Stimulated activated CD8-positive, alpha-beta memory T cell treated with anti-CD3 and anti-CD28 coated beads, Interleukin-7, amount 100 ng/mL, for 48 hours (primary cell): Measurements from ENCODE around the gene CDRT4.
A peak's percentile ranks its signal among the peaks of the same experiment; 100 is the strongest.

ENCODE experiments used
- DNase-seq, 2 donors: peaks; one replicate each; pipeline ENCODE4 v3.0.0-alpha.2; 2020; ENCODE audit warnings: low read depth in 1 of 2; ENCODE audit errors: extremely low read depth in 1 of 2

Gene CDRT4

DNA sequence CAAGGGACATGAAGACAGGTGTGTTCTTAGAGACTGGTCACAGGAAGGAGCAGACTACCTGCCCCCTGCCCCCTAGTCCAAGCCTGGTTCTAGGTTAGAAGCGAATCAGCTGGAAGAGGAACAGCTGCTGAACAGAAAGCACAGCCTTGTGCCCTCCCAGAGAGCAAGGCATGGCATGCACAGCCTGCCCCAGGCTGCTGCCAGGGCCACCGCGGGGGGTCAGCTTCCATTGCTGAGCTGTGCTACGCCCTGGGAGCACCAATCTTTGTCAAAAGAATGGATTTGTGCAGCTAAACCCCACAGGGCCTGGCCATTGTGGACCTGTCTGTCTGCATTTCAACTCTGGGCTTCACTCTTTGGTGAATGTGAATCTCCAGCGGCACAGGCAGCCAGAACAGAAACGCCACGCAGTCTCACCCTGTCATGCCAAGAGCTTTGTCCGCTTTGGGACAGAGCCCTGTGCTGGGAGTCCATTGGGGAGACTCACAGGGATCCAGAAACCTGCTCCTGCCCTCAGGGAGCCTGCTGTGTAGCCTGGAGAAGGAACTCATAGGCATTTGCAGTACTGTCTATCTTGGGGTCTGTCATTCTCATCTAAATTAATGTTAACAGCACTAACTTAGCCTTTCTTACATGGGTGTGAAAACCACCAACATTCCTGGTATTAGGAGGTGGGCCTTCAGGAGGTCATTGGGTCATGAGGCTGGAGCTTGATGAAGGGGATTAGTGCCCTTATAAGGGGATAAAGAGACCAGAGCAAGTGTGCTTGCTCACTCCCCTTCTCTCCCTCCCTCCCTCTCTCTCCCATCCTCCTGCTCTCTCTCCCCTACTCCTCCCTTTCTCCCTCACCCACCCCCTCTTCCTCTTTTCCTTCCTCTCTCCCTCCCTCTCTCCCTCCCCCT is 25.6 kb upstream of the CDRT4 start:
- no peak for DNase-seq

DNA sequence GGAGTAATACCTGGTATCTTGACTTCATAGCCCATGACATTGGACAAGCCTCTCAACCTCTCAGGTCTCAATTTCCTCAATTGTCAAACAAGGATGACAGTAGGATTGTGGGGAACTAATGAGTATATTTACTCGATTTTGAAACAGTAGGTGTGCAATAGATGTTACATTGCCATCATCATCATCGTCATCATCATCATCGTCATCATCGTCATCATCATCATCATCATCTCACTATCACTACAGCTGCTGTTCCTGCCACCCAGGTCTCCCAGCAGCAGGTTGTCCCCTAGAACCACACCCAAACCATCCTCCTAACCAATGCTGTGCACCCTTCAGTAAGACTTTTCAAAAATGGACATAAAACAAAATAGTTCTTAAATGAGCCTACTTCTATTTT is 24.8 kb upstream of the CDRT4 start:
- DNase-seq = no peak

DNA sequence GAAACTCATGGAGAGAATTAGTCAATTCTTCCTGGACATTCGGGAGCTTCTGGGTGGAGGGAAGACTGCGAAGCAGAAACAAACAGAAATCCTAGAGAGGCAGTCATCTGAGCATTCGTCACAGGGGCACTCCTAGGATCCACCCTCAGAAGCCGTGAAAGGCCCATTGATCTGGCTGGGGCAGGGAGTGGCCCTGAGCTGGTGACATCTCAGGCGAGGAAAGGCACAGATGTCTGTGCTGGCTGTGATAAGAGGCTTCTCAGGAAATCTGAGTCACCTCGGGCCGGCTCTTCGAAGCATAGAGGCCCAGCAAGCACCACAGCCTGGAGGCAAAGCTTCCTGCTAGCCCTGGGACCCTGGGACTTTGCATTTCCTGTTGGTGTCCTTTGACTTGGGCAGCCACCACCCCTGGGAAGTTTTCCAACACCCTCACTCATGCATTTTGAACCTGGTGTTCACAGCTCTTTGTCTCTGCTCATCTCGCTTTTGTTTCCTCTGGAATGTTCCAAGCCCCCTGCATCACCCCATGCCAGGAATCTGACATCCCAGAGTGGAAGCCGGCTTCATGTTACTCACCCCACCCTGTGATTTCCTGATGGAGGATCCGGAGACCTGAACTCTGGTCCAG is 23.3 kb upstream of the CDRT4 start:
- peak; percentile 11 to 54 for DNase-seq

- no peak for DNase-seq
Measured at GRCh38 chr17:15488557-15488956, 21.1 kb upstream of the CDRT4 start.

- no peak for DNase-seq
Measured at GRCh38 chr17:15485045-15485444, 17.6 kb upstream of the CDRT4 start.

- no peak for DNase-seq
Measured at GRCh38 chr17:15483431-15483830, 16.0 kb upstream of the CDRT4 start.

GRCh38 chr17:15482476-15482875 is 15.1 kb upstream of the CDRT4 start:
- no peak for DNase-seq

GRCh38 chr17:15481481-15481880 is 14.1 kb upstream of the CDRT4 start:
- no peak for DNase-seq

- DNase-seq = no peak
Measured at GRCh38 chr17:15480204-15480603, 12.8 kb upstream of the CDRT4 start.

DNA sequence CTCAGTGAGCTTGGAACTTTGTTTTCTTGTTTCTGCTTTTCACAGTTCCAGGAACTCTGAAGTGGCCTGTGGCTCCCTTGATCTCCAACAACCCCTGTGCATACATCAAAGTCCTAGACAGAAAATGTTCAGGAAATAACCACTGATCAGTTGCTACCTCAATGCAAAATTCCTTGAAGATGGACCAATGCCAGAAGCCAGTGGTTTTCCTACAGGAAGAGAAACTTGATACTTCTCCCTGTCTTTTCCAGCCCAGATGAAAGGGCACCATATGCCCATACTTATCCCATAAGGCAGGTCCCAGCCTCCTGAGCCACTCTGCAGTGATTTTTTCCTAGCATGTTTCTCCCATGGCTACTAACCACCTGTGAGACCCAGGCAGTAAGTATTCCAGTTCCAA is 12.3 kb upstream of the CDRT4 start:
- DNase-seq = no peak

GRCh38 chr17:15478845-15479244 is 11.4 kb upstream of the CDRT4 start:
- no peak for DNase-seq

DNA sequence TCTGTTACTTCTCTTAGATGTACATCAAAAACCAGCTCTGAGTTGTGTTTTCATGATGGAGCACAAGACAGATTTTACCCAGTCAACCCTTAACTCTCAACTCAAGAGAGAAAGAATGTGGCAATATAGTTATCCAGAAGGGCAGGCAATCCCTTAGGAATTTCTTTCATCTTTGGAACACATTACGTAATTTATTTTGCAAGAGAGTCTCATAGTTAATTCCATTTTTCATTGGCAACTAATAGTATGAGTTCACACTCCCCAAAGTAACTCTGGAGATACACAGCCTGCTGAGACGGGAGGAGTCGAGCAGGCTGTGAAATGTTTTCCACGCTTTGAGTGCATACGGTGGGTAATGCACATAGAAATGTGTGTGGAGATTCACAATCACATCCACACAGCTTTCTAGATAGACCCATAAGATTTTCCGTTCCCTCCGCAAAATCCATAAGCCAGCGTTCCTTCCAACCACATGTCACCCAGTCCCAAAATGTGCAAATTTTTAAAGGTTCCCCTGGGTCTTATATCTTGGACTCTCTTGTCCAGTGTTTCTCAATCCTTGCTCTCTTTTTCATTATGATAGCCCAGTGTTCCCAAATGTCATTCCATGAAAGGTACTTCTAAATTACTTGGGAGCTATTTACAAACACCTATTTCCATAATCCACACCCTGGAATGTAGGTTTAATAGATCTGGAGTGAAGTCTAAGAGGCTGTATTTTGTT is 8.4 kb upstream of the CDRT4 start:
- DNase-seq = no peak

- no peak for DNase-seq
Measured at GRCh38 chr17:15472891-15473290, 5.5 kb upstream of the CDRT4 start.

- DNase-seq = no peak
Measured at GRCh38 chr17:15470536-15470935, 3.1 kb upstream of the CDRT4 start.

DNA sequence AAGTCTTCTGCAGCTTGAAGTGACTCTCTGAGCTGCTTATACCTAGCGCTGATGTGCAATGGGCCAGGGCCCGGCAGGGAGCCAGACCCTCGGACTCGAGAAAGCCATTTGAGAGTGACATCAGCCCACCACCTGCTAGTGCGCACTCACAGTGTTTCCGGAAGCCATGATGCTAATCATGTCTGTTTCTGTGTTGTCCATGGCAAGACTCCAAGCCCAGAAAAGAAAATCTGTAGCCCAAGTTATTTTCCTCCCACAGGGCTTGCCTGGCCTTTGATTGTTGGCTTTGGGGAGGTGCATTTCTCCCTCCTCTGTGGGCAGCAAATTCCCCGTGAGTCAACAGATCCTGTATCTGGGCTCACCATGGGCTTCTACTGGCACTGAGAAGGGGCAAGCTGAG is 1.8 kb upstream of the CDRT4 start:
- DNase-seq = no peak

DNA sequence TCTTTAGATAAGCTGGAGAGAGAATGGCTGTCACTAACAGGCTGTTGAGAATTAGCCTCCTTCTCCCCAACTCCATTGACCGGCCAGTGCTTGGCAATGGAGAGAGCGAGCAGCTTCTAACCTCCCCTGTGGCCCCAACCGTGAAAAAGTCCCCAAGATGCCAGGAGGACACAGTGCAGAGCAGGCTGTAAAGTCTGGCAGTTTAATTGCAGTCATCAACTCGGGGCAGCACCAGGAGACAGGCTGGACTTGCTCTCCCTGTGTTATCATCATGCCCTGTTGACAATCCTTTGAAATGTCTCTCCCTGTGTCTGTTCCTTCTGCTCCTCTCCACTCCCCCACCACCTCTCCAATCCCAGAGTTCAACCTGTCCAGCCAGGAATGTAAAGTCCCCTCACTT is 705 bp upstream of the CDRT4 start:
- DNase-seq = no peak

GRCh38 chr17:15466131-15466530 is 1.3 kb downstream of the CDRT4 start:
- no peak for DNase-seq

DNA sequence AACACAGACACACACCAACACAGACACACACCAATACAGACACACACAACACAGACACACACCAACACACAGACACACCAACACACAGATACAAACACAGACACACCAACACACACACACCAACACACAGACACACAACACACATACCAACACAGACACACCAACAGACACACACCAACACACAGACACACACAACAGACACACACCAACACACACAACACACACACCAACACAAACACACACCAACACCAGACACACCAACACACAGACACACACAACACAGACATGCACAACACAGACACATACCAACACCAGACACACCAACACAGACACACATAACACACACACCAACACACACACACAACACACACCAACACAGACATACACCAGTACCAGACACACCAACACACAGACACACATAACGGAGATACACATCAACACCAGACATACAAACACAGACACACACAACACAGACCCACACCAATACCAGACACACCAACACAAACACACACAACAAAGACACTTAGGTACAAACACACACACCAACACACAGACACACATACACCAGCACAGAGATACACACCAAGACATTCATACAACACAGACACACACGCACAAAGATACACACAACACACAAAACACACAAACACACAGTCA is 2.2 kb downstream of the CDRT4 start:
- DNase-seq = no peak

DNA sequence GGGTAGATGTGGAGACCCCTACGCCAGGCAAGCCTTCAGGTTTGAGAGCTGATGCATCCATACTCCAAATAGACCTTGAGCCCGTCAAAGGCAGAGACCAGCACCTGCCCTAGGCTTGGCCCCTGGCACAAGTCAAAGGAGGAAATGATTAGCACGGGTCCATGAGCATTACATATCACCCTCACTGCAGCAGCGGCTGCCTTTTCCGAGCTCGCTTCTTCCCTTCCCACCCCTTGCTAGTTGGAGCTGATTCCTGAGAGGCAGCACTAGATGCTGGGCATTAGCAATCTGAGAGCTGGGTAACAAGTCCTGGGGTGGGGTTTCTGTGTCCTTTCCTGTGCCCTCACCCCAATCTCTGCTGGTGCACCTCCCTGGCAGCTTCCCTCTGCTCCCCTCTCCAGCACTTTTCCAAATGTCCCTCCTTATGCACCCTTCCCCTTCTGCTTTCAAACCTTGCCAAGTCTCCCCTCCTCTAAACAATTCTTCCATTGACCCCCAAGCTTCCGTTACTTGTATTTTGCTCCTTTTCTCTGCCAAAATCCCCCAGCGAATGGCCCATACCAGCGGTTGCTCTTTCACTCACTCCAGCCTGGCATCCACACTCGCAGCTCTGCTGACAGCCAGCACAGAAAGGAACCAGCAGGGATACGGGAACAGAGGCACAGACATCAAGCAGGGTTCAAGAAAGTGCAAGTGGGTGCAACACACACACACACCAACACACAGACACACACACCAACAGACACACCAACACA is 3.0 kb downstream of the CDRT4 start:
- DNase-seq = no peak

- no peak for DNase-seq
Measured at GRCh38 chr17:15462976-15463772, 4.2 kb downstream of the CDRT4 start.
